Esophagus mucosa (tissue), 1 donor: ENCODE results near the gene PPM1J. TPM values are rescaled to one million over a fixed set of nuclear protein-coding genes. Genes with fewer than 3 reads are reported as not detected.
"Not testable (repeated sequence)": the region's sequence is repeated elsewhere in the genome, so short reads cannot be mapped to it uniquely, and the experiment has no call there.

Experiments
- ATAC-seq: fragments of 200-7000 bp; cut with Tn5 transposase; one replicate; pipeline ENCODE4 v1.9.1; 2020
- total RNA-seq: library from RNA; stranded (reverse); gene quantifications from one replicate; pipeline ENCODE4 v1.2.4, GENCODE V29; 2023
- donor health status: DM: yes; HTN: yes; CAD: no.

The PPM1J gene
- total RNA-seq, 1 donor from 2014 or later: 2.1 TPM

- not testable (repeated sequence) for ATAC-seq
Measured at GRCh38 chr1:112721294-112721693, 6.2 kb upstream of the PPM1J start.

DNA sequence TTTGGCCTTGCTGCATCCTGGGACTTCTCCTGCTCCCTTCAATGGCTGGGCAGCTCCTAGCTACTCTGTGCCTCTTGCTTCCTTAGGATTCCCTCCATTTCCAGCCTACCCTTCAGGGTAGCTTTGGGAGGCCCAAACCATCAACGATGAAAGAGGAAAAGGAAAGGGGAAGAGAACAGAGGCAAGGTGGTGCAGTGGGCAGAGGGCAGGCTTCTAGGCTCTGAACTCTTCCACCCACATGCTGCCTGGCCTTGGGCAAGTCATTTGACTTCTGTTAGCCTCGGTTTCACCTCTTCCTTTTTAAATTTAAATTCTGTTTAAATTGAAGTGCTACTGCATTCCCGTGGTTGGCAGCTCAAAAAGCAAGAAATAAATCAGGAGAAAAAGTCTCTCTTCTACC lies 5.7 kb upstream of the PPM1J start:
- ATAC-seq: no peak

DNA sequence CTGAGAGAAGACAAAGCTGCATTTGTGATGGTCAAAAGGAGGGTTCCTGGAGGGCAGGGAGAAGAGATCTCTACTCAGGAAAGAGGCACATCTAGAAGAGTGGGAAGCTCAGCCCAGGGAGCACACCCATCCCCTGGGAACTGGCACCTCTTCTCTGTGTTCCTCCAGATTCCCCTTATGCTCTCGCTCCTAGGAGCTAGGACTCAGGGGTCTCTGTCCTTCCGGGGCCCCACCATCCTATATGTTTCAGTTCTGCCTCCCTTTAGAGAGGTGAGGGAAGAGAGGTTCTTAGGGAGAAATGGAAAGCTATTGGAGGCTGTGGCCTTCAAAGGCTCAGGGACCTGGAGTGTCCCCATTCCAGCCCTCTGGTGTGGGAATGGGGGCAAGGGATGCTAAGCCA lies 4.6 kb upstream of the PPM1J start:
- ATAC-seq: no peak

GRCh38 chr1:112718691-112719418 lies 3.7 kb upstream of the PPM1J start:
- ATAC-seq: peak; percentile 27

DNA sequence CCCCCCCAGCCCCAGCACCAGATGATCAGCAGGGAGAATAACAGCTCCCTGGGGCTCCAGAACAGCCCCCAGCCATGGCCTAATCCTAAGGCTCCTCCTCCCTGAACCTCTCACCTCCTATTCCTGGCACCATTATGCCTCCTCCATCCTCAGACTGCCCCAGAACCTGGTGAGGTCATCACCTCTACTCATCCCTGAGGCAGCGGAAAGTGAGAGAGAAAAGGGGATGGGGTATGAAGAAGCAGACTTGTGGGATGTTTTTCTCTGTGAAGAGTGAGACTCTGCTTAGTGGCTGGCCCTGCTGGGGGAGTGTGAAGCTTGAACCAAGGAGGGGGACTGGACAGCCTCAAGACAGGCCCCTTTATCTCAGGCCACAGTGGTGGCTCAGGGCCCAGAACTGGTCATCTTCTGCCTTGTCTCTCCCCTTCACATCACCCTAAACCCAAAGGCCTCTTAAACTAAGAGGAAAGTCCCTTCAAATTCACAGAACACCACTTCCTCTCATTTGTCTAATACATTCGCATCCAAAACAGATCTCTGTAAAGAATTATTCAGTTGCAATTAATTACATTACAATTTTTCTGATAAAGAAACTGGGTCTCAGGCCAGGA lies 2.2 kb upstream of the PPM1J start:
- ATAC-seq: no peak

GRCh38 chr1:112716133-112716720 lies 1.1 kb upstream of the PPM1J start:
- peak; percentile 67 for ATAC-seq

DNA sequence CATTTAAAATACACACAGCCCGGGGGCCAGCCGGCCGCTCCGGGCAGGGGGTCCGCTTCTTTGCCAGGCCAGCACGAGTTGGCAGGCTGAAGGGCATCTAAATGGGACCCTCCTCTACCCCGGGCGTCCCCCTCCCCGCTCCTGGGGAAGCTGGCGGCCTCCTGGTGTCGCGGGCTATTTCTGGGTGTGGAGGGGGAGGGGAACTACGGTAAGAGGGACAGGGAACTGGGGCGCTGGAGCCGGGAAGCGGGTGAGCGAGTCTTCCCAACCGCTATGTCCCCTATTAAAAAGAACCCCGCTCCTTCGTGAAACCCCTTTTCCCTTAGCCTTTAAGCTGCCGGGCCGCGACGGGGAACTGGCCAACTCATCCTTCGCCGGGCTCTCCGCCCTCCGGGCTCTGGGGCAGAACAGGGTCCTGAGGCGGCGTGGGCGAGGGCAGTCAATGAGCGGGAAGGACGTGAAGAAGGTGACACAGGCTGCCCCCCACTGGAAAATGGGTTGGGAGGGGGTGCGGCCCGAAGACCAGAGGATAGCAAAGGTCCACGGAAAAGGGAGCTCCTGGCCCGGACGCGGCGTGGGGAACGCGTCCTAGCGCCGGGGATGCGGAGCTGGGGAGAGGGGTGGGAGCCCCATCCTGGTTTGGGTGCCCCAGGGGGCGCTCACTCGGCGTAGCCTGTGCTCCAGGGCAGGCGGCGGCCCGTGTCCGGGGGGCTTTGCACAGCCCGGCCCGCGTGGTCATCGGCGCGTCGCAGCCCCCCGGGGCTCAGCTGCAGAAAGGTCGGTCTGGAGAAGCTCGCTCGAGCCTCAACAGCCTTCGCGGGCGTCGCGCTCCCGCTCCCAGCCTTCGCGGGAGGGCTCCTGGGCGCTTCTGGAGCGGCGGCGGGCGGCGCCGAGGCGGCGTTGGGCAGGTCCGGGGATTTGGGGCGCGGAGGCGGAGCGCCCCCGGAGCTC lies 544 bp downstream of the PPM1J start:
- ATAC-seq: peak; percentile 15

DNA sequence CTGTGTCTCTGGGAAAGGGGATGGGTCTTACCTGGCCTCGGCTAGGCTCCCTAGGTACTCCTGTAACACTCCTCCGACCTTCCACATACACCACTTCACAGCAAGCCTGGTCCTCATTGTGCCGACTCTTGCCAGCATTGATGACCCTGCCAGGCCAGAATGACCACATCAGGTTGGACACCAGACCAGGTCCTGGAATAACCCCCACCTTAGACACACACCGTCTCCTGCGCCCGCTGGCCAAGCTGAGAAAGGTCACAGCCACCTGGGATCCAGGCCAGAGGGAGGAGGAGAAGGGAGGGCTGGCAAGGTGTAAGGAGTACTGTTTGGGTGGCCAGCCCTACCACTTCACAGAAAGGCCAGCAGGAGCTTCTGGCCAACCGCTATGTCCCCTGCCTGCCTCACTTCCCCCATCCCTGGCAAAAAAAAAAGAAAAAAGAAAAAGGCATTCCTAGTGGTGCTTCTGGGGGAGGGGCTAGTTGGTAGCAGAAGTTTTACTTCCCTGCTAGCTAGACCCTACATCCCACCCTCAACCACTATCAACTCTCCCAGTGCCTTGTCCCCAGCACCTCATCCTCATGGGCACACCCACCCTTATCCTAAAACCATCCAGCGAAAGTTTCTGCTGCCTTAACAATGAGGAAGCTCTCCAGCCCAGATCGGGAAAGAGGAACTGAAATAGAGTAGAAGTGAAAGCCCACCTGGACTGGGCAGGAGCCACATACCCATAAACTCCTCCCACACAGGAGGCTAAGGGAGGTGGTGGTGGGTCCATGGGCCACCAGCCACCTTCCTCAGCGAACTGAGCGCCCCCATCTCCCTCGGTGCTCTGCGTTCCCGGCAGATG lies 1.4 kb downstream of the PPM1J start:
- ATAC-seq: no peak

GRCh38 chr1:112712701-112713128 lies 2.4 kb downstream of the PPM1J start:
- ATAC-seq: no peak

GRCh38 chr1:112712191-112712590 lies 2.9 kb downstream of the PPM1J start:
- ATAC-seq: no peak

- no peak for ATAC-seq
Measured at GRCh38 chr1:112711670-112712069, 3.5 kb downstream of the PPM1J start.

DNA sequence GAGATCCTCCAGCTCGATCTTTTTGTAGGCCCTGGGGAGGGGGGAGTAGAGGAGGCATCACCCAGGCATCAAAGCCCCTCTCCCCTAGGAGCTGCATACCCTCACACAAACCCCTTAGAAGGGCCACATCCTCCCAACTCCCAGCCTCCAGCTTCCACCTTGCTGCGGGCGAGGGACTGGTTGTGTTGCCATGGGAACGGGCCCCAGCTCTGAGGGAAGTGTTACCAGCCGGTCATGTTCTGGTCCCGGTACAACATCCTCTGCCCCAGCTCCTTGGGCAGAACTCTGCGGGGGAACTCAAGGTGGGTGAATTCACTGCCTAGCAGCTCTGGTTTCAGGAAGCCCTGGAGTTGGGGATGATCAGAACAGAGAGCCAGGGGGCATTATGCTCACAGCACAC lies 4.1 kb downstream of the PPM1J start:
- no peak for ATAC-seq

DNA sequence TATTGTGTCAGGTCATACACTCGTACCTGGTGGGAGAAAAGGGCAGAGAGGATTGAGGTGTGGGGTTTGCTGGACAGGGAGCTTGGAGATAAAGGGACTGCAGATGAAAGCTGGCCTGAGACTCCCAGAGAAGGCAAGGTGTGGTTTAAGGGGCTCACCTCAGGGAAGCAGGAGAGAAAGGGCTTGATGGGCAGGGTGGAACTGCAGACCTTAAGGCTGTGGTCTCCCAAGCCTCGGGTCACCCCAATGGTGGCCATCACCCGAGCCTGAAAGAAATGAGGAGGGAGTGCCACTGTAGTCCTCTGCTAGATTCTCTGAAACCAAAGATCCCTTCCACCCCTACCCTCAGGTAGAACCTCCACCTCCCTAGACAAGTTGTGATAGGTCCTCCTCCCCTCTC lies 4.5 kb downstream of the PPM1J start:
- ATAC-seq: no peak

DNA sequence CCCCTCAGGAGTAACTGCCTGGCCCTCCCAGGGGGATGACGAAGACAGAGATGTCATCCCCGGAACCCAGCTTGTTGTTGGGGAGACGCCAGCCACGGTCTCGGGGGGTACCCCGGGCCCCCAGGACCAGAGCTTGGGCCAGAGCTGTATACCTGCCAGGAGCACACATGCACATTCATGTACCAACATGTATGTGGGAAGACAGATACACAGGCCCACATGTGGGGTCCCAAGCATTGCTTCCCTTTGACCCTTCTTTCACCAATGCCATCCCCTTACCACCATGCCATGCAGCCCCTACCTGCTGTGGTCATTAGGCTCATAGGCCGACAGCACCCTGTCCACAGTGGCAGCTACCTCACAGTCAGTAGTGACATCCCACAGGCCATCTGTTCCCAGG lies 5.0 kb downstream of the PPM1J start:
- no peak for ATAC-seq

GRCh38 chr1:112708489-112708888 lies 6.6 kb downstream of the PPM1J start:
- no peak for ATAC-seq

GRCh38 chr1:112708002-112708448 lies 7.1 kb downstream of the PPM1J start:
- no peak for ATAC-seq

GRCh38 chr1:112707221-112708001 lies 7.7 kb downstream of the PPM1J start:
- ATAC-seq: peak; percentile 67

DNA sequence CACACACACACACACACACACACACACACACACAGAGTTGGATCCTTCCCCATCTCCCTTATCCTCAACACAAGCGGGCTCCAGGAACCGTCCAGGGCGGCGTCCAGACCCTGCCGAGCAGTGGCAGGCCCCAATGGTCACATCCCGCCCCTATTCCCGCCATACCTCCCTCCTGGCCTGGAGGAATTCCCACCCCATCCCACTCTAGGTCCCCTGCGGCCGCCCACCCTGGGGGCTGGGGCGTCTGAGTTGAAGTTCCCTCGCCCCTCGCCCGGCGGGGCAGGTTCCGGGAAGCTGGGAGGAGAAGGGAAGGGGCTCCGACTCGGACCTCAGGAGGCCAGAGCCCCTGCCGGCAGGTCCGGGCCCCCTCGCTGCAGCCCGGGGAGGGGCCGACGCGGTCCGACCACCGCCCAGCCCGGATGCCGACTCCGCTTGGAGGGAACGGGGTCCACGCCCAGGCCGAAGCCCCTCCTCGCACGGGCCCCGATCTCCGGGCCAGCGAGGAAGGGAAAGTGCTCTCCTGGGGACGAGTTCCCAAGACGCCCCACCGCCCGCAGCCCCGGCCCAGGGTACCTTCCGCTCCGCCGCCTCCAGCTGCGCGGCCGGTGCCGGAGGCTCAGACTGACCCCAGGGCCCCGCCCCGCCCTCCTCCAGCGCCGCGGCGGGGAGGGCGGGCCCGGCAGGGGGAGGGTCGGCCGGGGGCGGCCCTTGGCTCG lies 8.5 kb downstream of the PPM1J start, which contains the start of gene RHOC:
RHOC (minus strand) TSS at position 623 of the 716 bp plus-strand sequence. CDS start 3,328 bp downstream, outside the sequence.
- peak; percentile 62 for ATAC-seq

- ATAC-seq: peak; percentile 56
Measured at GRCh38 chr1:112704934-112705627, 10.1 kb downstream of the PPM1J start.
